Measurements from ENCODE around the gene CD6.

Gene CD6

GRCh38 chr11:61004180-61004611 lies 32.7 kb downstream of the CD6 start:
- Histone ChIP-seq H3K4me1 (ENCODE audit: control insufficient read depth in 5 of 5, insufficient read depth in 5 of 5, low read length in 5 of 5) (peaks cover 0 to 28% (median 20%) of the 10 kb centered on the region in 5 donors), H3K36me3 (ENCODE audit: control insufficient read depth in 5 of 5, insufficient read depth in 5 of 5, low read length in 5 of 5) (no peaks in the 10 kb centered on the region), H3K9me3 (ENCODE audit: control insufficient read depth in 5 of 5, low read length in 5 of 5) (no peaks in the 10 kb centered on the region), H3K4me3 (ENCODE audit: low read depth in 1 of 5, low read length in 5 of 5) (no peak overlapping the region), H3K27me3 (ENCODE audit: control insufficient read depth in 5 of 5, insufficient read depth in 4 of 5, low read length in 5 of 5) (peaks cover 8 to 41% (median 32%) of the 10 kb centered on the region in 5 donors), H3K9ac (ENCODE audit: low read length in 5 of 5) (no peak overlapping the region), H3K27ac (ENCODE audit: low read depth, low read length) (no peak overlapping the region)

DNA sequence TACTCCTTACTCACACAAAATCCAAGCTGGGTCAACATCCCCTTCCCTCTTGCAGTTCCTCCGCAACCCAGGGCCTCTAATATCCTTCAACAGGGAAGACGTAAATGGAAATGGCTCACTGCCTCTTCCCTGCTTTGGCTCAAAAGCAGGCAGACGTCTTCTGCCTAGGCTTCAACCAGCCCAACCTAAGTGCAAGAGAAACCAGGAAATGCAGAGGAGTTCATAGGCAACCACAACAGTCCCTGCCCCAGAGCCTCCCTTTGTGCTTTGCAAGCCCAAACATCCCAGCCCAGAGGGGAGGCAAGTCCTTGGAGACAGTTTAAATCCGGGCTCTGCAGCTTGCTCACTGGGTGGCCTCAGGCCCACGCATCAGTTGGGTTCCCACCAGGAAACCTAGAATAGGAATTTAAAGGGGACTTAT lies 33.3 kb downstream of the CD6 start:
- Histone ChIP-seq H3K27ac (ENCODE audit: low read depth, low read length) (no peak overlapping the region), H3K36me3 (ENCODE audit: control insufficient read depth in 5 of 5, insufficient read depth in 5 of 5, low read length in 5 of 5) (no peaks in the 10 kb centered on the region), H3K4me1 (ENCODE audit: control insufficient read depth in 5 of 5, insufficient read depth in 5 of 5, low read length in 5 of 5) (peaks cover 0 to 28% (median 20%) of the 10 kb centered on the region in 5 donors)

DNA sequence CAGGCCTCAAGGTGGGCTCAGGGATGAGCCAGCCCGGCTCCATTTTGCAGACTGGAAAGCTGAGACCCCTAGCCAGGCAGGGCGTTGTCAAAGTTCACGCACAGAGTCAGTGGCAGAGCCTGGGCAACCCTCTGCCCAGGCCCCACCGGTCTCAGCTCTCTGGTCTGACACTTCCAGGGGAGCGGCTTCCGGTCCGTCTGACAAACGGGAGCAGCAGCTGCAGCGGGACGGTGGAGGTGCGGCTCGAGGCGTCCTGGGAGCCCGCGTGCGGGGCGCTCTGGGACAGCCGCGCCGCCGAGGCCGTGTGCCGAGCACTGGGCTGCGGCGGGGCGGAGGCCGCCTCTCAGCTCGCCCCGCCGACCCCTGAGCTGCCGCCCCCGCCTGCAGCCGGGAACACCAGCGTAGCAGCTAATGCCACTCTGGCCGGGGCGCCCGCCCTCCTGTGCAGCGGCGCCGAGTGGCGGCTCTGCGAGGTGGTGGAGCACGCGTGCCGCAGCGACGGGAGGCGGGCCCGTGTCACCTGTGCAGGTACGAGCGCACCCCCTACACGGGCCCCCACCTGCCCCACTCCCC lies 36.0 kb downstream of the CD6 start:
- no peak overlapping the region for H3K9ac ChIP-seq (ENCODE audit: low read length in 5 of 5)
- no peak overlapping the region for H3K27ac ChIP-seq (ENCODE audit: low read depth, low read length)
- H3K4me3 ChIP-seq (ENCODE audit: low read depth in 1 of 5, low read length in 5 of 5) = peak overlapping the region; percentile 35 to 61 (median 50)
- H3K36me3 ChIP-seq (ENCODE audit: control insufficient read depth in 5 of 5, insufficient read depth in 5 of 5, low read length in 5 of 5) = no peaks in the 10 kb centered on the region
- H3K4me1 ChIP-seq (ENCODE audit: control insufficient read depth in 5 of 5, insufficient read depth in 5 of 5, low read length in 5 of 5) = peaks cover 0 to 41% (median 34%) of the 10 kb centered on the region in 5 donors
- H3K27me3 ChIP-seq (ENCODE audit: control insufficient read depth in 5 of 5, insufficient read depth in 4 of 5, low read length in 5 of 5) = peaks cover 8 to 31% (median 27%) of the 10 kb centered on the region in 5 donors
- no peaks in the 10 kb centered on the region for H3K9me3 ChIP-seq (ENCODE audit: control insufficient read depth in 5 of 5, low read length in 5 of 5)

More for the DNA sequence above, 33.3 kb downstream of the CD6 start:
- H3K4me3 ChIP-seq (ENCODE audit: low read depth in 1 of 5, low read length in 5 of 5) = no peak overlapping the region
- H3K9me3 ChIP-seq (ENCODE audit: control insufficient read depth in 5 of 5, low read length in 5 of 5) = no peaks in the 10 kb centered on the region
- no peak overlapping the region for H3K9ac ChIP-seq (ENCODE audit: low read length in 5 of 5)
- peaks cover 8 to 40% (median 32%) of the 10 kb centered on the region in 5 donors for H3K27me3 ChIP-seq (ENCODE audit: control insufficient read depth in 5 of 5, insufficient read depth in 4 of 5, low read length in 5 of 5)

- Histone ChIP-seq H3K9ac (ENCODE audit: low read length in 5 of 5) (no peak overlapping the region), H3K4me3 (ENCODE audit: low read depth in 1 of 5, low read length in 5 of 5) (peak overlapping the region; percentile 40 to 61 (median 54)), H3K27me3 (ENCODE audit: control insufficient read depth in 5 of 5, insufficient read depth in 4 of 5, low read length in 5 of 5) (peaks cover 8 to 31% (median 27%) of the 10 kb centered on the region in 5 donors), H3K9me3 (ENCODE audit: control insufficient read depth in 5 of 5, low read length in 5 of 5) (no peaks in the 10 kb centered on the region), H3K36me3 (ENCODE audit: control insufficient read depth in 5 of 5, insufficient read depth in 5 of 5, low read length in 5 of 5) (no peaks in the 10 kb centered on the region), H3K4me1 (ENCODE audit: control insufficient read depth in 5 of 5, insufficient read depth in 5 of 5, low read length in 5 of 5) (peaks cover 0 to 47% (median 37%) of the 10 kb centered on the region in 5 donors), H3K27ac (ENCODE audit: low read depth, low read length) (no peak overlapping the region)
Observed at GRCh38 chr11:61007956-61008896, 36.7 kb downstream of the CD6 start.

DNA sequence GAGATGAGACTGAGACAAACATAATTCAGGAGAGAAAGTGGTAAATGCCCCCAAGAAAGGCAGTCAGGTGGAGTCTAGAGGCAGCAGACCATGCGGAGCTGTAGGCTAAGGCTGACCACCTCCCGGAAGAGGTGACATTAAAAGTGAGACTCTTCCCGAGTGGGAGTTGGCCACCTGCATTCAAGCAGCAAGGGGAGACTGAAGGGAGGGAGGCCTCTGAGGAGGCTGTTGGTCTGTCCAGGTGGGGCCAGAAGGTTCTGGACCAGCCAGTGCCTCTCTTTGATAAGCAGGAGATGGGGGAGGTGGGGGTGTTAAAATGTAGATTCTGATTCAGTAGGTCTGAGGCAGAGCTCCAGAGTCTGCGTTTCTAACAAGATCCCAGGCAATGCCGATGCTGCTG lies 37.5 kb downstream of the CD6 start:
- Histone ChIP-seq H3K27me3 (ENCODE audit: control insufficient read depth in 5 of 5, insufficient read depth in 4 of 5, low read length in 5 of 5) (peaks cover 8 to 29% (median 27%) of the 10 kb centered on the region in 5 donors), H3K27ac (ENCODE audit: low read depth, low read length) (no peak overlapping the region), H3K4me1 (ENCODE audit: control insufficient read depth in 5 of 5, insufficient read depth in 5 of 5, low read length in 5 of 5) (peaks cover 0 to 54% (median 37%) of the 10 kb centered on the region in 5 donors), H3K4me3 (ENCODE audit: low read depth in 1 of 5, low read length in 5 of 5) (no peak overlapping the region), H3K9ac (ENCODE audit: low read length in 5 of 5) (no peak overlapping the region), H3K9me3 (ENCODE audit: control insufficient read depth in 5 of 5, low read length in 5 of 5) (no peaks in the 10 kb centered on the region), H3K36me3 (ENCODE audit: control insufficient read depth in 5 of 5, insufficient read depth in 5 of 5, low read length in 5 of 5) (no peaks in the 10 kb centered on the region)

DNA sequence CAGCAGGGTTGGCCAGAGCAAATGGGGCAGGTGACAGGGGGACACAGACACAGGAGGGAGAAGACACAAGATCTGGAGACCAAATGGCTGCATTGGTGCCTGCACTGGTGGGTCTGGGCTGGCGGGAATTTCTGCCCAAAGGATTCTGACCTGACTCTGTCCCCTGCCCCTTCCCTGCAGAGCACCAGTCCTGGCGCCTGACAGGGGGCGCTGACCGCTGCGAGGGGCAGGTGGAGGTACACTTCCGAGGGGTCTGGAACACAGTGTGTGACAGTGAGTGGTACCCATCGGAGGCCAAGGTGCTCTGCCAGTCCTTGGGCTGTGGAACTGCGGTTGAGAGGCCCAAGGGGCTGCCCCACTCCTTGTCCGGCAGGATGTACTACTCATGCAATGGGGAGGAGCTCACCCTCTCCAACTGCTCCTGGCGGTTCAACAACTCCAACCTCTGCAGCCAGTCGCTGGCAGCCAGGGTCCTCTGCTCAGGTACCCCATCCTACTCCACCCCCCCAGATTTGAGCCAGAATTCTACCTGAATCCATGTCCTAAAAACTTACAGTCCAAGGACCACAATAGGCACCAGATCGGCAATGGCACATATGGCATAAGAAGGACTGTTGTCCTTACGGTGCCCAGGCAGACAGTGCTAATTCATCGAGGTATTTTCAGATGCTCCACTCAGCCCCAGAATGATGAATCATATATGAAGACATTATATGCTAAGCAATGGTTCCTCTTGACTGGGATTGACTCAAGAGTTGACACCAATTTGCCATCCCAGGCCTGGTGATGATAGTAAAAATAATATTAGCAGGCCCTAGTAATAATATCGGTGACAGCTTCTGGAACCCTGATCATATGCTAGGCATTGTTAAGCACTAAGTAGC lies 38.2 kb downstream of the CD6 start:
- Histone ChIP-seq H3K4me1 (ENCODE audit: control insufficient read depth in 5 of 5, insufficient read depth in 5 of 5, low read length in 5 of 5) (peaks cover 0 to 48% (median 31%) of the 10 kb centered on the region in 5 donors), H3K36me3 (ENCODE audit: control insufficient read depth in 5 of 5, insufficient read depth in 5 of 5, low read length in 5 of 5) (no peaks in the 10 kb centered on the region), H3K27ac (ENCODE audit: low read depth, low read length) (no peak overlapping the region)

GRCh38 chr11:61010466-61011228 lies 39.2 kb downstream of the CD6 start:
- H3K27ac ChIP-seq (ENCODE audit: low read depth, low read length) = no peak overlapping the region
- H3K9me3 ChIP-seq (ENCODE audit: control insufficient read depth in 5 of 5, low read length in 5 of 5) = no peaks in the 10 kb centered on the region
- H3K4me1 ChIP-seq (ENCODE audit: control insufficient read depth in 5 of 5, insufficient read depth in 5 of 5, low read length in 5 of 5) = peaks cover 0 to 45% (median 31%) of the 10 kb centered on the region in 5 donors
- H3K9ac ChIP-seq (ENCODE audit: low read length in 5 of 5) = no peak overlapping the region
- H3K36me3 ChIP-seq (ENCODE audit: control insufficient read depth in 5 of 5, insufficient read depth in 5 of 5, low read length in 5 of 5) = no peaks in the 10 kb centered on the region
- H3K4me3 ChIP-seq (ENCODE audit: low read depth in 1 of 5, low read length in 5 of 5) = no peak overlapping the region
- H3K27me3 ChIP-seq (ENCODE audit: control insufficient read depth in 5 of 5, insufficient read depth in 4 of 5, low read length in 5 of 5) = peaks cover 8 to 29% (median 27%) of the 10 kb centered on the region in 5 donors

More for the DNA sequence above, 38.2 kb downstream of the CD6 start:
- H3K4me3 ChIP-seq (ENCODE audit: low read depth in 1 of 5, low read length in 5 of 5) = no peak overlapping the region
- peaks cover 8 to 29% (median 27%) of the 10 kb centered on the region in 5 donors for H3K27me3 ChIP-seq (ENCODE audit: control insufficient read depth in 5 of 5, insufficient read depth in 4 of 5, low read length in 5 of 5)
- no peak overlapping the region for H3K9ac ChIP-seq (ENCODE audit: low read length in 5 of 5)
- no peaks in the 10 kb centered on the region for H3K9me3 ChIP-seq (ENCODE audit: control insufficient read depth in 5 of 5, low read length in 5 of 5)

DNA sequence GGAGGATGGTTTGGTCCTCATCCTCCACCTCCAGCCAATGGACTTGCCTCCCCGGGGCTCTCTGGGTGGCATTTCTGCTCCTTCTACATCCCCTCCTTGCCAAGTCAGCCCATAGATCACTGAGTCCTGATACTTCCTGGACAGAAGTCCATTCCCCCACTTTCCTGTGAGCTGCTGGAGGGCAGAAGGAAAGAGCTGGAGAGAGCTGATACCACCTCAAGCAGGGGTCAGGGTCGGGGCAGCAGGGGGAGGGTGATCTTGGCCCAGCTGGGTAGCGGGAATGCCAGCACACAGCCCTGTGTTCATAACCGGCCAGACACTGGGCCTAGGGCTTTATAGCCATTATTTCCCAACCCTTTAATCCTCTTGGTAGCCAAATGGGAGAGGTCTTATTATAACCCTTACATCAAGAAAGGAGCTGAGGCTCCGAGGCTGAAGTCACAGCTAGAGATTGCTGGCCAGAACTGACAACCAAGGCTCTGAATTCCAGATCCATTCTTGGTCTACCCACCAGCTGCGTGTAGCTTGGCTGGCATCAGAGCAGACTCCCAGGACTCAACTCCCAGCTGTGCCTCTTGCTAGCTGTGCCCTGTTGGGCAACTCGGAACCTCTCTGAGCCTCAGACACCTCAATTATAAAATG lies 39.9 kb downstream of the CD6 start:
- Histone ChIP-seq H3K4me1 (ENCODE audit: control insufficient read depth in 5 of 5, insufficient read depth in 5 of 5, low read length in 5 of 5) (peaks cover 0 to 45% (median 31%) of the 10 kb centered on the region in 5 donors), H3K36me3 (ENCODE audit: control insufficient read depth in 5 of 5, insufficient read depth in 5 of 5, low read length in 5 of 5) (no peaks in the 10 kb centered on the region), H3K27me3 (ENCODE audit: control insufficient read depth in 5 of 5, insufficient read depth in 4 of 5, low read length in 5 of 5) (peaks cover 13 to 33% (median 27%) of the 10 kb centered on the region in 5 donors)

More for the DNA sequence above, 39.9 kb downstream of the CD6 start:
- Histone ChIP-seq H3K4me3 (ENCODE audit: low read depth in 1 of 5, low read length in 5 of 5) (no peak overlapping the region), H3K27ac (ENCODE audit: low read depth, low read length) (no peak overlapping the region), H3K9ac (ENCODE audit: low read length in 5 of 5) (no peak overlapping the region), H3K9me3 (ENCODE audit: control insufficient read depth in 5 of 5, low read length in 5 of 5) (no peaks in the 10 kb centered on the region)

All from subcutaneous abdominal adipose tissue (tissue), 5 donors.